HG03354 (cell line): ENCODE measurements around the gene SCP2.

ENCODE experiments used
- ATAC-seq: cut with Tn5 transposase; IDR thresholded peaks from one replicate; pipeline ENCODE4 v1.9.1; 2021; ENCODE audit warnings: mild to moderate bottlenecking; ENCODE audit not compliant: unreplicated experiment, poor library complexity, severe bottlenecking

Gene SCP2

DNA sequence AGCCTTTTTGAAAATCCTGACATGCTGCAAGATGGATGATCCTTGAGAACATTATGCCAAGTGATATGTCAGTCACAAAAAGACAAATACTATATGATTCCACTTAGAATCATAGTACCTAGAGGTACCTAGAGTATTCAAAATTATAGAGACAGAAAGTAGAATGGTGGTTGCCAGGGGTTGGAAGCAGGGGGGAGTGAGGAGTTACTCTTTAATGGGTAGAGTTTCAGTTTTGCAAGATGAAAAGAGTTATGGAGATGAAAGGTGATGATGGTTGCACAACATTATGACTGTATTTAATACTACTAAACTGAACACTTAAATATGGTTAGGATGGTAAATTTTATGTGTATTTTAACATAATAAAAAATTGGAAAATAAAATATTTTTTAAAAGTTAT, 97.0 kb downstream of the SCP2 start:
- no peak for ATAC-seq

DNA sequence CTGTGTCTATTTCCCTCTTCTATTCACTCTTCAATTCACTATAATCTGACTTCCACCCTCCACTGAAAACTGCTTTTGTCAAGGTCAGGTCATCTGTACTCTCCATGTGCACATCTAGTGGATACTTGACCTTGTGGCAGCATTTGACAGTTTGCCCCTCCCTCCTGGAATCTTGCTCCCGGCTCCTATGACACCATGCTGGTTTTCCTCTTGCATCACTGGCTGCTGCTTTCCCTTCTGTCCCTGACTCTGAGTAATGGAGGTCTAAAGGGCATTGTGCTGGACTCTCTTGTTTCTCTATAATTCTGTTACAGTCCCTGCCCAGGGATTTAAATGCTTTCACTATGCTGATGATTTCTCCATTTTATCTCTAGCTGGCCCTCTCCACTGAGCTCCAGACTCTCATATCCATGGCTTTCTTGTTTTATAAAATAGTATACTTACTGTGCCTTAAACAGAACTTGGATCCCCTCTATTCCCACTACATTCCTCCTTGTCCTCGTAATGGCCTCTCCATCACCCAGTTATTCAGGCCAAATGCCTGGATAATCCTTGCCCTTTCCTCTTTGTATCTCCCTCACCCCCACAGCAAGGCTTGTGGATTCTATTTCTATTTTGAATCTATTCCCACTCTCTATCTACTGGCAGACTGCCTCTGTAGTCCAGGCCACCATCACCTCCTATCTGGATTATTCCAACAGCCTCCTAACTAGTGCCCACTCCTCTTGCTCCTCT, 98.1 kb downstream of the SCP2 start:
- no peak for ATAC-seq

DNA sequence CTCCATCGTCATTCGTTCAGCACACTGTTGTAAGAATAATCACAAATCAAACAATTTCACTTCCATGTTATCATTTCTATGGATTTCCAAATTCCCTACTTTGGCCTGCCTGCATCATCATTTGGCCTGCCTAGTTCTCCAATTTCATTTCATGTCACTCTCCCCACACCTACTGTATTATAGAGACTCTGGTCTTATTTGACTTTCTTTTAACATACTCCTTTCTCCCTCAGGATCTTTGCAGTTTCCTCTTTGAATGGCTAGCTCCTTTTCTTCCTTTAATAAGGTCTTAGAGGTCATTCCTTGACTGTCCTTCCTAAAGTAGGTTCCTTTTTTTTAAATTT, 98.7 kb downstream of the SCP2 start:
- no peak for ATAC-seq

DNA sequence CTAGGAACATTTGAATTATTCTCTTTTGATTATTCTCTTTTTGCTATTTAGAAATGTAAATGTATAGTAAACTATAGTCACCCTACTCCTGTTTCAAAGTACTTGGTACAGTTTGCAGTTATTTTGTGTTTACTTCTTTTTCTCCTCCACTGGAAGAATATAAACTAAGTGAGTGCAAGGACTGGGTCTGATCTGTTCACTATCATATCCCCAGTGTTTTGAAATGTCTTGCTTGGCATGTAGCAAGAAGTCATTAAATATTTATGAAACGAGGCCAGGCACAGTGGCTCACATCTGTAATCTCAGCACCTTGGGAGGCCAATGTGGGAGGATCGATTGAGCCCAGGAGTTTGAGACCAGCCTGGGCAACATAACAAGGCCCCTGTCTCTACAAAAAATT, 99.2 kb downstream of the SCP2 start:
- no peak for ATAC-seq

- no peak for ATAC-seq
Measured at GRCh38 chr1:53031732-53032131, 104.7 kb downstream of the SCP2 start.

GRCh38 chr1:53037159-53037558, 110.1 kb downstream of the SCP2 start:
- ATAC-seq = no peak

DNA sequence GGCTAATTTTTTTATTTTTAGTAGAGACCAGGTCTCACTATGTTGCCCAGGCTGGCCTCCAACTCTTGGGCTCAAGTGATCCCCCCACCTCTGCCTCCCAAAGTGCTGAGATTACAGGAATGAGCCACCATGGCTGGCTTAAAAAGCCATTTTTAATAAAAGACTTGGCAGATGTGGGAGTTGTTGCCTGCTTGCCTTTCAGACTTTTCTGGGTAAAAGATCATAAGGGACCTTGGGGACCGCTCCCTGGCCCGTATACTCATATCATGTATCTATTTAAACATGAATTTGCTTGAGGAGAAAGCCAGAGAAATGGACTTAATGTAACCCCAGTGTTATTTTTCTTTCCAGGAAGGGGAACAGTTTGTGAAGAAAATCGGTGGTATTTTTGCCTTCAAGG, 111.5 kb downstream of the SCP2 start:
- no peak for ATAC-seq

GRCh38 chr1:53043271-53043670, 116.2 kb downstream of the SCP2 start:
- ATAC-seq = no peak

- no peak for ATAC-seq
Measured at GRCh38 chr1:53044926-53045325, 117.8 kb downstream of the SCP2 start.

GRCh38 chr1:53046930-53047329, 119.9 kb downstream of the SCP2 start:
- no peak for ATAC-seq

- ATAC-seq = no peak
Measured at GRCh38 chr1:53047737-53048736, 121.0 kb downstream of the SCP2 start.

GRCh38 chr1:53048960-53049573, 122.0 kb downstream of the SCP2 start:
- ATAC-seq = no peak

- ATAC-seq = no peak
Measured at GRCh38 chr1:53049574-53049967, 122.5 kb downstream of the SCP2 start.

DNA sequence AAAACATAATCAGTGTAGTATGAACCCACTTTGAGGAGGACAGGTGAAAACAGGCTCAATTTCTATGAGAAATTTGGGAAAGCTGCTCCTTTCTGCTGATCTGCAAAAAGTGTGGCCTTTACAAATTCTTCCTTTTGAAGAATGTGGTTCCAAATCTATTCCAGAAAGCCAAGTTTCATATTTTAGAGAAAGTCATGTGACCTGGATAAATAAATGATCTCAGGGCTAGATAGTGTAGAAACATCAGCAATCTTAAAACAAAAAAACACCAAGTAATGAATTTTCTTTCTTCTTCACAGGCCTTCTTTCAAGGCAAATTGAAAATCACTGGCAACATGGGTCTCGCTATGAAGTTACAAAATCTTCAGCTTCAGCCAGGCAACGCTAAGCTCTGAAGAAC, 123.2 kb downstream of the SCP2 start:
- ATAC-seq = no peak

DNA sequence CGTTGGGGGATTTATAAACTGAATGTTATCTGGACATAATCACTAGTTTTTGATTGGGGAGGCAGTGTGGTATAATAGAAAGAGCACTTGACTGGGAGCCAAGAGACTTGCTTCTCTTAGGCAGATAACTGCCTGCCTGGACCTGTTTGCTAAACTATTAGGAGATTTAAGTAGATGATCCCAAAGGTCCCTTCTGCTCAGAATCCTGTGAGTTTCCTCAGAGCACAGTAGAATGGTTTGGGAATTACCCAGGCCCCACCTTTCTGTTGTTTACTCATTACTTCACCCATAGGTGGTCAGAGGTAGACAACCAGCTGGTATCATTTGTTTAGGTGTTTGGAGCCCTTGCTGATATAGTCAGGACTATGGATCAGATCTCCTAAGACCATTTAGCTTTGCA, 124.6 kb downstream of the SCP2 start:
- no peak for ATAC-seq

DNA sequence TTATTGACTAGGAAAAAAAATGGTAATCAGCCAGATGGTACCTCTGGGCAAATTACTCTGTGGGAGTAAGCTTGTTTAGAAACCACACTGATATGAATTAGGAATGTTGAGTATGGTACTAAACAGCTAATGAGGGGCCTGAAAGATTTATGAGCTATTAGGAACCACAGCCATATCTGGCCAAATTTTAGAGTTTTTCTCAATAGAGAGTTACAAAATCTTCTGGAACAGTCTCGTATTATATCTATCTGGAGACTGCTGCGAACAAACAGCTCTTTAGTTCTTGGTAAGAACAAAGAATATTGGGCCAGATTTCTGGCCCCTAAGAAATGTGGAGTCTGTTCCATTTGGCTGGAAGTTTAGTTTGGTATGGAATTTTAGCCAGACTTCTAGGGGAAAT, 130.1 kb downstream of the SCP2 start:
- ATAC-seq = no peak

DNA sequence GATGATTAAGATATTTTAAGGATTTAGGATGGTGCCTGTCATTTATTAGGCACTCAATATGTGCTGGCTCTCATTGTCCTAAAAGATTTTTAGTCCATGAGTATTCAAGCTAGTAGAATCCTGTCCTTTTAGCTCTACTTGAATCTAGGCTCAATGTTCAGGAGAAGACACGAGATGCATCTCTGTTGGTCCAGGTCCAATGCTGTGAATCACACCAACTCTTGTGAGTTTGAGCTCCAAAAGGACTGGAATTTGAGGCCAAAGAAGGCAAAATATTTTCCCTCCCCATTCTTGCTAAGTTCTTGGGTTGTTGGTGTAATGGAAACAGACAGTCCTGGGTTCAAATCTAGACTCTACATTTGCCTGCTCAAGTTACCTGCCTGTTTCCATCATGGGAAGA, 133.5 kb downstream of the SCP2 start:
- no peak for ATAC-seq

- no peak for ATAC-seq
Measured at GRCh38 chr1:53061123-53061858, 134.2 kb downstream of the SCP2 start.

DNA sequence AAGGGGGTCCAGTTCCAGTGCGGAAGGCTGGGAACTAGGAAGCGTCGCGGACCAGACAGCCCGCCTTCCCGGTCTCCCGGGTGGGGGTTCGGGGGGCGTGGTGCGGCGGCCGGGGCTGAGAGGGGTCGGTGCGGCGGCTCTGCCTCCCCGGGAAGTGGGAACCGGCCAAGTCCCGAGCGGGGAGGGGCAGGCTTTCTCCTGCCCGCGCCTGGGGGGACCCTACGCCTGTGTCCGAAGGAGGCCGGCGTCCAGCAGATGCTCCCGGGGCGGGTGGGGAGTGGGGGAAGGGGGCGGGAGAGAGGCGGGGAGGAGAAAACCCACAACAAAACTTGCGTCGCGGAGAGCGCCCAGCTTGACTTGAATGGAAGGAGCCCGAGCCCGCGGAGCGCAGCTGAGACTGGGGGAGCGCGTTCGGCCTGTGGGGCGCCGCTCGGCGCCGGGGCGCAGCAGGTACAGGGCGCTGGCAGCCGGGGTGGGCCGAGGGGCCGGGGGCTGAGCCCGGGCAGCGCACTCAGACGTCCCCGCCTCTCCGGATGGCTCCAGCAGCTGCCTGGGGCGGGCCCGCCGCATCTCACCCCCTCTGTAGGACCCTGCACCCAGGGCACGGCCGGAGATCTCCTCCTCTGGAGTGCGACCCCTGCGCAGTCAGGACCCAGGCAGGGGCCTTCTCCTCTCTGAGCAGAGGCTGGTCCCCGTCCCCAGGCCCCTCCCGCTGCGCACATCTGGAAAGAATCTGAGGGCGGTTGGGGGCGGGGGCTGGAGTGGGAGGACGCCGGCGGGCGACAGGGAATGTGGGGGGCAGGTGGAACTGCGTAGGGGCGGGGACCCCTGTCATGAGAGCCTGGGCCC, 135.0 kb downstream of the SCP2 start, which contains the start of gene PODN:
PODN (plus strand) TSS at position 355 of the 849 bp plus-strand sequence. CDS start 7,643 bp downstream, outside the sequence.
- ATAC-seq = no peak
